Measurements from ENCODE around the gene TDP2.
"Not testable (repeated sequence)": the region's sequence is repeated elsewhere in the genome, so short reads cannot be mapped to it uniquely, and the experiment has no call there.

The TDP2 gene

DNA sequence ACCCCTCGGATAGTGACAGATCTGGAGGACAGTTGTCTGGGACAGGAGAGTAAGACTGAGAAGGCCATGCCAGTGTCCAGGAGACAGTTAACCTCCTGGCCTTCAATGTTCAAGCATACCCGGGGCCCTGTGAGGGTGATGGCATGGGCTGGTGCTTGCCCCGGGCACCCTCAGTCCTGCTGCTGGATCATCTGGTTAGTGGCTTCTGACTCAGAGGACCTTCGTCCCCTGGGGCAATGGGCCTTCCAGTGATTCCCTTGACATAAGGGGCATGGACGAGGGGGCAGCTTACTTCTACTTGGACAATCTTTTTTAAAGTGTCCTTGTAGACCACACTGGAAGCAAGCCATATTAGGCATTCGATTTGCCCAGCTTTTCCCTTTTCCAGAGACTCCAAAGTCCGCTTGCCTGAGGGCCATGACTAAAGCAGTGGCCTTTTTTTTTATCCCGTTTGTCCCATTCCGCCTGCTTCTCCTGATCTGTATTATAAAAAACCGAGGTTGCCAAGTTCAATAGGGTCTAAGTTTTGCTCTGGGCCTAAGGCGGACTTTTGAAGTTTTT, 12.2 kb upstream of the TDP2 start:
- not testable (repeated sequence) for DNase-seq

- DNase-seq, result no peak
Observed at GRCh38 chr6:24673625-24674024, 6.9 kb upstream of the TDP2 start.

- DNase-seq, result no peak
Observed at GRCh38 chr6:24672620-24673182, 6.0 kb upstream of the TDP2 start.

DNA sequence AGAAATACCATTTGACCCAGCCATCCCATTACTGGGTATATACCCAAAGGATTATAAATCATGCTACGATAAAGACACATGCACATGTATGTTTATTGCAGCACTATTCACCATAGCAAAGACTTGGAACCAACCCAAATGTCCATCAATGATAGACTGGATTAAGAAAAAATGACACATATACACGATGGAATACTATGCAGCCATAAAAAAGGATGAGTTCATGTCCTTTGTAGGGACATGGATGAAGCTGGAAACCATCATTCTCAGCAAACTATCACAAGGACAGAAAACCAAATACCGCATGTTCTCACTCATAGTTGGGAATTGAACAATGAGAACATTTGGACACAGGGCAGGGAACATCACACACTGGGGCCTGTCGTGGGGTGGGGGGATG, 4.4 kb upstream of the TDP2 start:
- DNase-seq, result not testable (repeated sequence)

GRCh38 chr6:24670492-24670891, 3.8 kb upstream of the TDP2 start:
- DNase-seq, result not testable (repeated sequence)

DNA sequence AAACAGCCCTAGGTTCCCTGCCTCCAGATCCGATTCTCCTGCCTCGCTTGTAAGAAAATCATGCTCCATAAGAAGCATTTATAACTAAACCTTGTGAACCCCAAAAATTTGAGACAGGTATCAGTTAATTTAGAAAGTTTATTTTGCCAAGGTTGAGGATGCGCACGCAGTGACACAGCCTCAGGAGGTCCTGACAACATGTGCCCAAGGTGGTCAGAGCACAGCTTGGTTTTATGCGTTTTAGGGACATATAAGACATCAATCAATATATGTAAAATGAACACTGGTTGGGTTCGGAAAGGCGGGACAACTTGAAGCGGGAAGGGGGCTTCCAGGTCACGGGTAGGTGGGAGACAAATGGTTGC, 2.3 kb upstream of the TDP2 start:
- DNase-seq, result no peak

DNA sequence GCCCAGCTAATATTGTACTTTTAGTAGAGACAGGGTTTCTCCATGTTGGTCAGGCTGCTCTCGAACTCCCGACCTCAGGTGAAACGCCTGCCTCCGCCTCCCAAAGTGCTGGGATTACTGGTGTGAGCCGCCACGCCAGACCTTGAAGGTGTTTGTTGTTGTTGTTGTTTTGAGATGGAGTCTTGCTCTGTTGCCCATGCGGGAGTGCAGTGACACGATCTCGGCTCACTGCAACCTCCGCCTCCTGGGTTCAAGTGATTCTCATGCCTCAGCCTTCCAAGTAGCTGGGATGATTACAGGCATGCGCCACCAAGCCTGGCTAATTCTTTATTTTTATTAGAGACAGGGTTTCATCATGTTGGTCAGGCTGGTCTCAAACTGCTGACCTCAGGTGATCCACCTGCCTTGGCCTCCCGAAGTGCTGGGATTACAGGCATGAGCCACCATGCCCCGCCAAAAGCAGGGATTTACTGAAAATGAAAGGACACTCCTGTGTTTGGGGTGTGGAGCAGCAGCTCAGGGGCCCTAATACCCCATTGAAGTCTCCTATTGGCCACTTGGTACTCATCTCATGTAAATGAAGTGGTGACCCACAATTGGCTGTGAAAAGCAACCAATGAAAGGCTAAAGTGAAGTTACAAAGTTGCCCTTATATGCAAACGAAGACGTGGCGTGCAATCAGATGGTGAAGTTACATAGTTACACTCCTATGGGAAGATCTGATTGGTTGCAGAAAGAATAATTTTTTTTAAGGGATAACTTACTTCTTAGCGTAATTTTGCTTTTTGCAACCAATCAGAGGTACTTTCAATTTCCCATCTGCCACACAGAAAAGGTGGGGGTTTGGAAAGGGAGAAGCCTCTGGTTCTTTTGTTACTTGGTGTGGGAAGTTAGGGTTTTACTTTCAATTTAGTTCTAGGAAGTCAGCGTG, 1.6 kb upstream of the TDP2 start:
- DNase-seq, result peak; percentile 51 to 60

- DNase-seq, result peak in 1 of 2 donors; percentile 24
Observed at GRCh38 chr6:24667378-24667803, 692 bp upstream of the TDP2 start.

DNA sequence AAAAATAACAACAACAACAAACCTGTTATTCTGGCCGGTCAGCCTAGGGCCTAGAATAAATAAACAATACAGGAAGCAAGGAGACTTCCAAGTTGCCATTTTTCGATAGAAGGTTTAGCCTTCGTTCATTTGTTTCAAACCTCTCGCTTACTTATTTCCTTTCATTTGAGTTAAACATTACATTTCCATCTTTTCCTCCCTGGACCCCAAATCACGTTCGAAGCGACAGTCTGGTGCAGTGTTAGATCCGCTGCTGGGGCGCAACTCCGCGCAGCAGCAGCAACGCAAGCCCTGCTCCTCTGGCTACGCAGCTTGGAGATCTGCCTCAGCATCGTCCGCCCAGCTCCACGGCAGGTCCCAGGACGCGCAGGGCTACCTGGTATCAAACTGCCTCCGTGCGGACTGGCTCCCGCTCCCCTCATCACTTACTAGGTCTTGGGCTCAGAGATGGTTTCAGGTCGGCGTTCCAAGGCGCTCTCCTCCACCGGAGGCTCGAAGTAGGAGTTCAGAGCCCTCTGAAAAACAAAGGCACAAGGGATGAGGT, 530 bp downstream of the TDP2 start:
- peak in 1 of 2 donors; percentile 44 for DNase-seq

GRCh38 chr6:24664046-24664987, 2.4 kb downstream of the TDP2 start:
- DNase-seq, result no peak

- DNase-seq, result no peak
Observed at GRCh38 chr6:24663189-24663588, 3.5 kb downstream of the TDP2 start.

DNA sequence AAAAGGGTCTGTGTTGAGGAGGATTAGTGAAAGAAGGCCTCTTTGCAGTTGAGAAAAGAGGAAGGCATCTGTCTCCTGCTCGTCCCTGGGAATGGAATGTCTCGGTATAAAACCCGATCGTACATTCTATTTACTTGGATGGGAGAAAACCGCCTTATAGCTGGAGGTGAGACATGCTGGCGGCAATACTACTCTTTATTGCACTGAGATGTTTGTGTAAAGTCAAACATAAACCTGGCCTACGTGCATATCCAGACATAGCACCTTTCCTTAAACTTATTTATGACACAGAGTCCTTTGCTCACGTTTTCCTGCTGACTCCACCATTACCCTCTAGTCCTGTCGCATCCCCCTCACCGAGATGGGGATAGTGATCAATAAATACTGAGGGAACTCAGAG, 4.5 kb downstream of the TDP2 start:
- no peak for DNase-seq

DNA sequence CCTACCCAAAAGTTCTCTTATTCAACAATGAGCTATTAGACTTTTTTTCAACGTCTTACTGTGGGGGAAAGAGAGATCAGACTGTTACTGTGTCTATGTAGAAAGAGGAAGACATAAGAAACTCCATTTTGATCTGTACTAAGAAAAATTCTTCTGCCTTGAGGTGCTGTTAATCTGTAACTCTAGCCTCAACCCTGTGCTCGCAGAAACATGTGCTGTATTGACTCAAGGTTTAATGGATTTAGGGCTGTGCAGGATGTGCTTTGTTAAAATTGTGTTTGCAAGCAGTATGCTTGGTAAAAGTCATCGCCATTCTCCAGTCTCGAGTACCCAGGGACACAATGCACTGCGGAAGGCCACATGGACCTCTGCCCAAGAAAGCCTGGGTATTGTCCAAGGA, 4.9 kb downstream of the TDP2 start:
- not testable (repeated sequence) for DNase-seq

- peak; percentile 62 to 70 for DNase-seq
Observed at GRCh38 chr6:24660105-24660504, 6.6 kb downstream of the TDP2 start.

DNA sequence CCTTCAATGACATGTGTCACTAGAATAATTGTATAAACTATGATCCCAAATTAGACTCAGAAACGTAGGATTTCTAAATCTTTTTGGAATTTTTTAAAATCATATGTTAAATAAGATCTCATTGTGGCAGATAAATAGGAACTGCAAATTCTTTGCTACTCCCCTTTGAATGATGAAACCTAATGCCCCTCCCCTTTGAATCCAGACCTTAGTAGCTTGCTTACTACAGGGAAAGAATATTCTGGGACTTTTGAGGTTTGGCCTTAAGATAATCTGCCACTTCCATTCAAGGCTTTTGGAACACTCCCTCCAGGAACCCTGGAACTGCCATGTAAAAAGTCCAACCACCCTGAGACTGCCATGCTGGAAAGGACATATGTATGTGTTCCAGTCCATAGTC, 7.1 kb downstream of the TDP2 start:
- peak; percentile 47 to 68 for DNase-seq

- peak; percentile 96 to 97 for DNase-seq
Observed at GRCh38 chr6:24658573-24659560, 7.8 kb downstream of the TDP2 start.

GRCh38 chr6:24655215-24655614, 11.5 kb downstream of the TDP2 start:
- DNase-seq, result no peak

GRCh38 chr6:24650365-24650764, 16.3 kb downstream of the TDP2 start:
- no peak for DNase-seq

DNA sequence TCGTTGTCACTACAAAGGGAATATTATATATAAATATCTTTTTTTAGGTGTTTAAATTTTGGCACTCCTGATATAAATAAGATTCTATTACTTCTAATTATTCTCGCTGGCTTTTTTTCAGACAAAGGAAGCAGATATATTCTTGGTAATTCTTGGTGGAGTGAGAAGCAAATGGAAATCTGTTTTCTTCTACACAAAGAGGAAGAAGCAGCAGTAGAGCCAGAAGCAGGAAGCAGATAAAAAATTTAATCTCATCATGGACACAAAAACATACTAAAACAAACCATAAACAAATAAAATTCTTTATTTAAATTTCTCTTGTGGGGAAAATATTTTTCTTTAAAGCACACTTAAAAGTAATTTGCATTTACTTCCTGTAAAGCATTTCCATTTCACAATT, 17.0 kb downstream of the TDP2 start:
- no peak for DNase-seq

DNA sequence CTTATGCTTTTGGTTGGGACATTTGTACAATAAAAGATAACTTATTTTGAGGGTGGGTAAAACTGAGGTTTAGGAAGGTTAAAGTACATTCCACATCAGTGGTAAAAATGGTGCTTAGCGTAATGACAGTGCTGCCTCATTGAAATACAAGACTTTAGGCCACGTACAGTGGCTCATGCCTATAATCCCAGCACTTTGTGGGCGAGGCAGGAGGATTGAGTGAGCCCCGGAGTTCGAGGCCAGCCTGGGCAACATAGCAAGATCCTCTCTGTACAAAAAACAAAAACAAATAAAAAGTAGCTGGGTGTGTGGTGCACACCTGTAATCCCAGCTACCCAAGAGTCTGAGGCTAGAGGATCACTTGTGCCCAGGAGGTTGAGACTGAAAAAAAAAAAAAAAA, 18.4 kb downstream of the TDP2 start:
- peak in 1 of 2 donors; percentile 0 for DNase-seq

DNA sequence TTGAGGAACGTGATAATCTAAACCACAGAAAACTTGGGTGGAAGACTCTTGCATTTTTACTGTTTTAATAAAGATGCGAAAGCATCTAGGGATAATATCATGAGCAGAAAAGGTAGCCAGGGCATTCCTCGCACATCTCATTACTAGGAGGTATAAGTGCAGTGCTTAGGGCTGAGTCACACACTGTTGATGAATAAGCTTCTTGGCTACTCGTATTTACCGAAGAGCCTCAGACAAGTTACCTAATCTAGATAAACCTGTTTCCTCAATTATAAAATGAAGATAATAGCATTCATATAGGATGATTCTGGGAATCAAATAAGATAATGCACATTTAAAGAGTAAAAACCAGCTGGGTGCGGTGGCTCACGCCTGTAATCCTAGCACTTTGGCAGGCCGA, 19.9 kb downstream of the TDP2 start:
- DNase-seq, result no peak

All from inflammatory macrophage (primary cell).